Ovary (tissue), 3 donors: Measurements from ENCODE around the gene JMJD7.

Experiments
- CTCF ChIP-seq, 3 donors: fragments of 450-650 bp in 2 of 3; fragments of 200-600 bp in 1 of 3; IDR thresholded peaks; one replicate each; pipeline versions ENCODE4 v1.5.1 to v1.8.0; 2016 to 2022; ENCODE audit warnings: antibody characterized with exemption in 3 of 3, mild to moderate bottlenecking in 1 of 3
- POLR2A ChIP-seq: fragments of 450-650 bp; IDR thresholded peaks from one replicate; pipeline ENCODE4 v1.6.1; 2017; ENCODE audit warnings: antibody characterized with exemption, mild to moderate bottlenecking, moderate library complexity
- donor health status: DM: no; HTN: no; CAD: no.

DNA sequence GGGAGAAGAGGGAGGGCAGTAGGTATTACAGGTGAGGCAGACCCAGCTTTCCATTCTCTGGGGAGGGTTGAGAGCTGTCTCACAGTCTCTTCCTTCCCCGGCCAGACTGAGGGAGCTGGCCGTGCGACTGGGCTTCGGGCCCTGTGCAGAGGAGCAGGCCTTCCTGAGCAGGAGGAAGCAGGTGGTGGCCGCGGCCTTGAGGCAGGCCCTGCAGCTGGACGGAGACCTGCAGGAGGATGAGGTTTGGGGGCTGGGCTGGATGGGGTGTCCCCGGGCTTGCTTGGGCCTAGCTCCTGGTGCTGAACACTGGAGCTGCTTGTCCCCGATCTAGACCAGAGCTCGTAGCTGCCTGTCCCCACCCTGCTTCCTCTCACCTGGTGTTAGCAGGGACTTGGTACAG is 15.7 kb downstream of the JMJD7 start:
- TF ChIP-seq CTCF (IDR thresholded peaks at IDR 0.05) (no peak), POLR2A (no peak)
